Prostate gland (tissue), 2 donors: ENCODE data around the gene ASIC4. TPM values are rescaled to one million over a fixed set of nuclear protein-coding genes. Genes with fewer than 3 reads are reported as not detected.

Source experiments
- DNase-seq: peaks from one replicate; pipeline ENCODE4 v3.0.0-alpha.2; 2019; ENCODE audit warnings: low spot score
- H3K27ac ChIP-seq, 2 donors: fragments of 200-600 bp; sonication (generic); 2 replicates each; pipeline ENCODE4 v1.5.1; 2017 to 2019
- H3K27me3 ChIP-seq: fragments of 200-600 bp; sonication (generic); replicated peaks from 2 replicates; pipeline ENCODE4 v1.5.1; 2019; ENCODE audit not compliant: insufficient read depth
- H3K36me3 ChIP-seq, 2 donors: fragments of 200-600 bp; sonication (generic); 1 replicate in 1 of 2; 2 replicates in 1 of 2; pipeline versions ENCODE4 v1.5.1 to v1.8.1; 2017 to 2019
- H3K4me1 ChIP-seq: fragments of 200-600 bp; sonication (generic); replicated peaks from 2 replicates; pipeline ENCODE4 v1.5.1; 2019
- H3K4me3 ChIP-seq, 2 donors: fragments of 200-600 bp; sonication (generic); 2 replicates each; pipeline ENCODE4 v1.5.1; 2017 to 2019
- H3K9me3 ChIP-seq: fragments of 200-600 bp; sonication (generic); 2 replicates; pipeline ENCODE4 v1.5.1; 2017
- CTCF ChIP-seq, 4 experiments: fragments of 200-600 bp in 2 of 4; fragments of 450-650 bp in 2 of 4; sonication (generic) in 2 of 4; IDR thresholded peaks; 1 replicate in 3 of 4; 2 replicates in 1 of 4; pipeline ENCODE4 v1.5.1; 2016 to 2019; ENCODE audit warnings: antibody characterized with exemption in 4 of 4, mild to moderate bottlenecking in 2 of 4, moderate library complexity in 2 of 4
- POLR2A ChIP-seq: fragments of 450-650 bp; IDR thresholded peaks from one replicate; pipeline ENCODE4 v1.6.1; 2016; ENCODE audit warnings: antibody characterized with exemption, mild to moderate bottlenecking
- POLR2AphosphoS5 ChIP-seq: sonication (generic); formaldehyde crosslinking; IDR thresholded peaks from one replicate; pipeline ENCODE4 v1.6.1; 2017; ENCODE audit warnings: antibody characterized with exemption
- WGBS: methylation state at CpG from one replicate; pipeline ENCODE4 v1.1.5; 2018; 5-methylcytosine and 5-hydroxymethylcytosine counted together
- intact Hi-C: fragments of 100-400 bp; cut with DNase I; formaldehyde crosslinking; loops from one replicate; pipeline ENCODE4 v1.14.2; 2022
- total RNA-seq, 2 donors: library from RNA; depleted of rRNA; stranded (reverse); fragments of >200 nt; gene quantifications; one replicate each; pipeline ENCODE4 v1.1.0, GENCODE V29; 2016

Gene ASIC4
- total RNA-seq, 2 donors from 2014 or later, result 0.09 to 0.45 TPM

GRCh38 chr2:219468410-219469185, 45.7 kb upstream of the ASIC4 start:
- Histone ChIP-seq H3K27ac (no peak overlapping the region), H3K4me1 (no peaks in the 10 kb centered on the region), H3K36me3 (no peaks in the 10 kb centered on the region), H3K9me3 (no peaks in the 10 kb centered on the region), H3K27me3 (no peaks in the 10 kb centered on the region), H3K4me3 (no peak overlapping the region)
- DNase-seq, result no peak
- WGBS, result 91% methylated on average over 22 of the region's 23 CpGs
- intact Hi-C loops, result no loop called here
- TF ChIP-seq CTCF (IDR thresholded peaks at IDR 0.05) (no peak), POLR2A (no peak)

GRCh38 chr2:219469186-219469724, 45.0 kb upstream of the ASIC4 start:
- H3K27ac ChIP-seq, result no peak overlapping the region

GRCh38 chr2:219470429-219470828, 43.9 kb upstream of the ASIC4 start:
- no peak for TF ChIP-seq POLR2A
- 84% methylated on average over 4 of the region's 4 CpGs for WGBS
- Histone ChIP-seq H3K27ac (no peak overlapping the region), H3K27me3 (no peaks in the 10 kb centered on the region), H3K4me1 (no peaks in the 10 kb centered on the region), H3K9me3 (no peaks in the 10 kb centered on the region), H3K36me3 (no peaks in the 10 kb centered on the region), H3K4me3 (no peak overlapping the region)
- intact Hi-C loops, result no loop called here
- DNase-seq, result no peak

More at GRCh38 chr2:219469186-219469724, 45.0 kb upstream of the ASIC4 start:
- H3K9me3 ChIP-seq, result no peaks in the 10 kb centered on the region
- TF ChIP-seq POLR2A, result no peak
- TF ChIP-seq CTCF (IDR thresholded peaks at IDR 0.05), result no peak
- TF ChIP-seq POLR2AphosphoS5, result no peak
- WGBS, result 90% methylated on average over 13 of the region's 16 CpGs
- no peaks in the 10 kb centered on the region for H3K36me3 ChIP-seq
- H3K4me3 ChIP-seq, result no peak overlapping the region
- H3K4me1 ChIP-seq, result no peaks in the 10 kb centered on the region
- no peak for DNase-seq
- no peaks in the 10 kb centered on the region for H3K27me3 ChIP-seq
- intact Hi-C loops, result no loop called here

GRCh38 chr2:219471476-219472371, 42.6 kb upstream of the ASIC4 start:
- intact Hi-C loops, result no loop called here
- Histone ChIP-seq H3K27me3 (no peaks in the 10 kb centered on the region), H3K27ac (no peak overlapping the region), H3K36me3 (no peaks in the 10 kb centered on the region), H3K9me3 (no peaks in the 10 kb centered on the region), H3K4me3 (no peak overlapping the region), H3K4me1 (no peaks in the 10 kb centered on the region)
- TF ChIP-seq CTCF (IDR thresholded peaks at IDR 0.05), result no peak
- no peak for TF ChIP-seq POLR2A
- no peak for TF ChIP-seq POLR2AphosphoS5
- DNase-seq, result no peak
- 88% methylated on average over 21 of the region's 22 CpGs for whole genome bisulfite sequencing

GRCh38 chr2:219472629-219473187, 41.6 kb upstream of the ASIC4 start:
- Histone ChIP-seq H3K4me3 (no peak overlapping the region), H3K27ac (no peak overlapping the region), H3K4me1 (no peaks in the 10 kb centered on the region), H3K27me3 (no peaks in the 10 kb centered on the region), H3K36me3 (no peaks in the 10 kb centered on the region), H3K9me3 (no peaks in the 10 kb centered on the region)
- WGBS, result 81% methylated on average over 11 of the region's 12 CpGs
- TF ChIP-seq CTCF (IDR thresholded peaks at IDR 0.05) (no peak), POLR2AphosphoS5 (no peak), POLR2A (no peak)
- intact Hi-C loops, result no loop called here
- DNase-seq, result no peak
